Stimulated activated CD4-positive, alpha-beta T cell treated with anti-CD3 and anti-CD28 coated beads, Interleukin-1b, Interleukin-23, amount 100 ng/mL, for 1 hour (primary cell): ENCODE data around the gene ACTN4.
"Not testable (repeated sequence)": the region's sequence is repeated elsewhere in the genome, so short reads cannot be mapped to it uniquely, and the experiment has no call there.

Experiments
- DNase-seq, 2 donors: peaks; one replicate each; pipeline ENCODE4 v3.0.0-alpha.2; 2020; ENCODE audit warnings: low read depth in 2 of 2

Gene ACTN4

GRCh38 chr19:38647368-38647965, at the start of gene ACTN4:
ACTN4 (plus strand) TSS chr19:38647649; CDS start chr19:38647746, 97 bp downstream.
- DNase-seq = peak; percentile 99 to 100

GRCh38 chr19:38599722-38600121, 47.7 kb upstream of the ACTN4 start:
- no peak for DNase-seq

GRCh38 chr19:38602856-38603255, 44.6 kb upstream of the ACTN4 start:
- not testable (repeated sequence) for DNase-seq

- DNase-seq = no peak
Observed at GRCh38 chr19:38606131-38606530, 41.3 kb upstream of the ACTN4 start.

- no peak for DNase-seq
Observed at GRCh38 chr19:38614289-38614688, 33.2 kb upstream of the ACTN4 start.

- no peak for DNase-seq
Observed at GRCh38 chr19:38615007-38615581, 32.4 kb upstream of the ACTN4 start.

GRCh38 chr19:38616265-38616664, 31.2 kb upstream of the ACTN4 start:
- no peak for DNase-seq

GRCh38 chr19:38617283-38617763, 30.1 kb upstream of the ACTN4 start:
- no peak for DNase-seq

- peak in 1 of 2 donors; percentile 29 for DNase-seq
Observed at GRCh38 chr19:38617764-38618589, 29.5 kb upstream of the ACTN4 start, which contains the start of gene MAP4K1. MAP4K1 (minus strand) TSS chr19:38617953; CDS start chr19:38617895, 58 bp downstream.

- peak; percentile 94 to 98 for DNase-seq
Observed at GRCh38 chr19:38618590-38619360, 28.7 kb upstream of the ACTN4 start, which contains the start of gene EIF3K. EIF3K (plus strand) TSS chr19:38619188; CDS start chr19:38619269, 81 bp downstream.

GRCh38 chr19:38619361-38620174, 27.9 kb upstream of the ACTN4 start:
- DNase-seq = no peak

GRCh38 chr19:38624822-38625221, 22.6 kb upstream of the ACTN4 start:
- DNase-seq = no peak

GRCh38 chr19:38626401-38626800, 21.0 kb upstream of the ACTN4 start:
- DNase-seq = no peak

GRCh38 chr19:38629568-38629967, 17.9 kb upstream of the ACTN4 start:
- DNase-seq = no peak

GRCh38 chr19:38631301-38631700, 16.1 kb upstream of the ACTN4 start:
- not testable (repeated sequence) for DNase-seq

- not testable (repeated sequence) for DNase-seq
Observed at GRCh38 chr19:38631811-38632475, 15.5 kb upstream of the ACTN4 start.

- no peak for DNase-seq
Observed at GRCh38 chr19:38632476-38633213, 14.8 kb upstream of the ACTN4 start.

- peak in 1 of 2 donors; percentile 61 for DNase-seq
Observed at GRCh38 chr19:38634757-38635482, 12.5 kb upstream of the ACTN4 start.
